Mucosa of stomach (tissue), 1 donor: ENCODE results near the gene SLCO2A1.

Experiments
- H3K27me3 ChIP-seq: one replicate; pipeline ENCODE4 v1.7.0; 2013; ENCODE audit warnings: mild to moderate bottlenecking, low read length; ENCODE audit not compliant: control insufficient read depth, insufficient read depth
- H3K36me3 ChIP-seq: one replicate; pipeline ENCODE4 v1.7.0; 2013; ENCODE audit warnings: low read length; ENCODE audit not compliant: control insufficient read depth, insufficient read depth
- H3K4me1 ChIP-seq: one replicate; pipeline ENCODE4 v1.7.0; 2013; ENCODE audit warnings: mild to moderate bottlenecking, low read length; ENCODE audit not compliant: control insufficient read depth, insufficient read depth
- H3K4me3 ChIP-seq: one replicate; pipeline ENCODE4 v1.7.0; 2013; ENCODE audit warnings: low read length
- H3K9ac ChIP-seq: one replicate; pipeline ENCODE4 v1.7.0; 2013; ENCODE audit warnings: mild to moderate bottlenecking, low read length, moderate library complexity
- H3K9me3 ChIP-seq: one replicate; pipeline ENCODE4 v1.7.0; 2013; ENCODE audit warnings: mild to moderate bottlenecking, low read length, moderate library complexity; ENCODE audit not compliant: control insufficient read depth
- donor health status: Pancreatic carcinoma.

SLCO2A1 gene

GRCh38 chr3:134029734-134030378 is at the start of gene SLCO2A1:
Gene SLCO2A1, minus strand, starts transcription at chr3:134029925. Its CDS starts 123 bp downstream, at chr3:134029802.
- H3K9me3 ChIP-seq: no peaks in the 10 kb centered on the region
- peak within 1 kb of the TSS; percentile 62 for H3K4me3 ChIP-seq
- peaks cover 14% of the 10 kb centered on the region for H3K27me3 ChIP-seq
- no peaks in the 10 kb centered on the region for H3K36me3 ChIP-seq
- H3K9ac ChIP-seq: peak within 1 kb of the TSS; percentile 73
- peaks cover 15% of the 10 kb centered on the region for H3K4me1 ChIP-seq

GRCh38 chr3:134079111-134079547 is 49.4 kb upstream of the SLCO2A1 start:
- H3K27me3 ChIP-seq: no peaks in the 10 kb centered on the region
- H3K4me3 ChIP-seq: no peak overlapping the region
- no peaks in the 10 kb centered on the region for H3K9me3 ChIP-seq
- no peaks in the 10 kb centered on the region for H3K36me3 ChIP-seq
- H3K4me1 ChIP-seq: no peaks in the 10 kb centered on the region
- no peak overlapping the region for H3K9ac ChIP-seq

- Histone ChIP-seq H3K9ac (no peak overlapping the region), H3K4me3 (no peak overlapping the region), H3K4me1 (no peaks in the 10 kb centered on the region), H3K36me3 (no peaks in the 10 kb centered on the region), H3K27me3 (no peaks in the 10 kb centered on the region), H3K9me3 (no peaks in the 10 kb centered on the region)
Measured at GRCh38 chr3:134078169-134078831, 48.6 kb upstream of the SLCO2A1 start.

GRCh38 chr3:134077649-134078161 is 48.0 kb upstream of the SLCO2A1 start:
- no peak overlapping the region for H3K4me3 ChIP-seq
- H3K27me3 ChIP-seq: no peaks in the 10 kb centered on the region
- H3K9ac ChIP-seq: no peak overlapping the region
- no peaks in the 10 kb centered on the region for H3K4me1 ChIP-seq
- no peaks in the 10 kb centered on the region for H3K36me3 ChIP-seq
- H3K9me3 ChIP-seq: no peaks in the 10 kb centered on the region

GRCh38 chr3:134076851-134077250 is 47.1 kb upstream of the SLCO2A1 start:
- Histone ChIP-seq H3K4me1 (no peaks in the 10 kb centered on the region), H3K36me3 (no peaks in the 10 kb centered on the region), H3K27me3 (no peaks in the 10 kb centered on the region), H3K4me3 (no peak overlapping the region), H3K9me3 (no peaks in the 10 kb centered on the region), H3K9ac (no peak overlapping the region)

GRCh38 chr3:134075846-134076245 is 46.1 kb upstream of the SLCO2A1 start:
- H3K4me3 ChIP-seq: no peak overlapping the region
- no peak overlapping the region for H3K9ac ChIP-seq
- H3K9me3 ChIP-seq: no peaks in the 10 kb centered on the region
- H3K36me3 ChIP-seq: no peaks in the 10 kb centered on the region
- H3K27me3 ChIP-seq: no peaks in the 10 kb centered on the region
- H3K4me1 ChIP-seq: no peaks in the 10 kb centered on the region

GRCh38 chr3:134075568-134075825 is 45.8 kb upstream of the SLCO2A1 start:
- H3K9ac ChIP-seq: no peak overlapping the region
- H3K27me3 ChIP-seq: no peaks in the 10 kb centered on the region
- no peaks in the 10 kb centered on the region for H3K9me3 ChIP-seq
- H3K36me3 ChIP-seq: no peaks in the 10 kb centered on the region
- H3K4me3 ChIP-seq: no peak overlapping the region
- no peaks in the 10 kb centered on the region for H3K4me1 ChIP-seq

- H3K9me3 ChIP-seq: no peaks in the 10 kb centered on the region
- H3K4me3 ChIP-seq: no peak overlapping the region
- no peaks in the 10 kb centered on the region for H3K4me1 ChIP-seq
- no peaks in the 10 kb centered on the region for H3K27me3 ChIP-seq
- no peak overlapping the region for H3K9ac ChIP-seq
- no peaks in the 10 kb centered on the region for H3K36me3 ChIP-seq
Measured at GRCh38 chr3:134074790-134075567, 45.3 kb upstream of the SLCO2A1 start.

GRCh38 chr3:134074001-134074789 is 44.5 kb upstream of the SLCO2A1 start:
- Histone ChIP-seq H3K4me1 (no peaks in the 10 kb centered on the region), H3K4me3 (no peak overlapping the region), H3K9me3 (no peaks in the 10 kb centered on the region), H3K27me3 (no peaks in the 10 kb centered on the region), H3K36me3 (no peaks in the 10 kb centered on the region), H3K9ac (no peak overlapping the region)

GRCh38 chr3:134073583-134073945 is 43.8 kb upstream of the SLCO2A1 start:
- no peak overlapping the region for H3K9ac ChIP-seq
- H3K4me1 ChIP-seq: no peaks in the 10 kb centered on the region
- no peak overlapping the region for H3K4me3 ChIP-seq
- no peaks in the 10 kb centered on the region for H3K36me3 ChIP-seq
- no peaks in the 10 kb centered on the region for H3K27me3 ChIP-seq
- H3K9me3 ChIP-seq: no peaks in the 10 kb centered on the region

GRCh38 chr3:134072881-134073582 is 43.3 kb upstream of the SLCO2A1 start:
- no peaks in the 10 kb centered on the region for H3K36me3 ChIP-seq
- H3K9me3 ChIP-seq: no peaks in the 10 kb centered on the region
- no peak overlapping the region for H3K4me3 ChIP-seq
- H3K9ac ChIP-seq: no peak overlapping the region
- no peaks in the 10 kb centered on the region for H3K4me1 ChIP-seq
- H3K27me3 ChIP-seq: no peaks in the 10 kb centered on the region
